ENCODE data around the gene NLRC5. TPM values are rescaled to one million over a fixed set of nuclear protein-coding genes. Genes with fewer than 3 reads are reported as not detected.

NLRC5 gene
- total RNA-seq, 1 donor from 2014 or later, result not detected

DNA sequence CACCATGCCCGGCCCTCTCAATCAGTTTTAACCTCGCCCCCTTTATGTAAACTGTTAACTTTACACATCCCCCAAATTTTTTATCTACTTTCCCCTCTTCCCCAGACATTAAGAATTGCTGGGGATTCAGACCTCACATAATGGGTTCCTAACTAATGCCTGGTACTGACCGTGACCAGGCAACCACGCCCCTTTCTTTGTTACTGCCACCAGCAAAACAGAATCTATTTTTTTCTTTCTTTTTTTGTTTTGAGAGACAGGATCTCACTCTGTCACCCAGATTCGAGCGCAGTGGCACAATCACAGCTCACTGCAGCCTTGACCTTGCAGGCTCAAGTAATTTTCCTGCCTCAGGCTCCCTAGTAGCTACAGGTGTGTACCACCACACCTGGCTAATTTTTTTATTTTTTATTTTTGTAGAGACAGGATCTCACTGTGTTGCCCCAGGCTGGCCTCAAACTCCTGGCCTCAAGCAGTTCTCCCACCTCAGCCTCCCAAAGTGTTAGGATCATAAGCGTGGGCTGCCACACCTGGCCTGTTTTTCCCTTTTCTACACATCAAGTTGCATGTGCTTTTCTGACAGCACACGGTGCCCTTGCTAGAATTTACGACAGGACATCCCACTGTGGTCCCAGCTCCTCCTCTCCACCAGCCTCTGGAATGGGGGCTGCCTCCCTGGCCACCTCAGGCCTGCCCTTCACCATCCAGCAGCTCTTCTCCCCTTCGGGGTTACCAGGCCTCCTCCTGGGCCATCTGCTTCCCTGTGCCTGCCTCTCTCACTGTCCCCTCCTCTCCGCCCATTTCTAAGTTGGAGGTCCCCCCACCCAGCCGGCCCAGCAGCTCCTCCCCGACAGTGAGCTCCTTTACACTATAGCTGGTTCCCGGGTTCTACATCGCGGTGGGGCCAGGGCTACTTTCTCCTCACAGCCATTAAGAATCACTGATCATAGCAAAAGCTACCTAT lies 113.8 kb downstream of the NLRC5 start:
- Histone ChIP-seq H4K20me1 (ENCODE audit: low read depth) (no peaks in the 10 kb centered on the region), H3K27ac (no peak overlapping the region), H3K9ac (no peak overlapping the region), H3K9me3 (ENCODE audit: low read depth) (no peaks in the 10 kb centered on the region), H3K27me3 (no peaks in the 10 kb centered on the region), H3K79me2 (ENCODE audit: low read depth) (no peaks in the 10 kb centered on the region), H3K4me2 (no peak overlapping the region), H3K4me1 (peaks cover 18% of the 10 kb centered on the region), H3F3A (ENCODE audit: low read depth) (no peaks in the 10 kb centered on the region), H3K4me3 (no peak overlapping the region), H3K36me3 (no peaks in the 10 kb centered on the region), H2AFZ (replicated peaks) (no peak overlapping the region)
- H3K27me3 Mint-ChIP-seq (ENCODE audit: insufficient read depth, low read depth), result peaks cover 5% of the 10 kb centered on the region
- H3K27ac Mint-ChIP-seq, result peak overlapping the region; percentile 44
- TF ChIP-seq EZH2 (IDR thresholded peaks at IDR 0.05) (no peak), EZH2phosphoT487 (IDR thresholded peaks at IDR 0.05) (no peak), CTCF (IDR thresholded peaks at IDR 0.05) (no peak)
- DNase-seq (ENCODE audit: low spot score), result no peak
- no peaks in the 10 kb centered on the region for H3K9me3 Mint-ChIP-seq
- no peaks in the 10 kb centered on the region for H3K36me3 Mint-ChIP-seq
- H3K4me1 Mint-ChIP-seq, result peaks cover 43% of the 10 kb centered on the region
- no peak overlapping the region for H3K4me3 Mint-ChIP-seq

DNA sequence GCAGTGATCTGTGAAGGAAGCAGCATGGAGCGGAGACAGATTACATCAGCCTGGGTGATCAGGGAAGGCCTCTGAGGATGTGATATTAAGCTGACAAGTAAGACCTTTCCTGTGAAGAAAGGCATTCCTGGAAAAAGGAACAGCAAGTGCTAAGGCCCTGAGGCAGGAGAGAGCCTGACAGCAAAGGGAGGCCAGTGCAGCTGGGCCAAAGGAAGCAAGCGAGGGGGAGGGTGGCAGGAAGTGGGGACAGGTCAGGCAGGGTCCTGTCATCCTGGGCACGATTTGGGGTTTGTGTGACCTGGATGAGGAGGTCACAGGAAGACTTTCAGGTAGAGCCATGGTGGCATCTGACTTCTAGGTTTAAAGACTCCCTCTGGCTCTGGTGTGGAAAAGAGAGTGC lies 115.3 kb downstream of the NLRC5 start:
- no peaks in the 10 kb centered on the region for H3K27me3 ChIP-seq
- no peaks in the 10 kb centered on the region for H3F3A ChIP-seq (ENCODE audit: low read depth)
- Mint-ChIP-seq H3K9me3 (no peaks in the 10 kb centered on the region), H3K4me3 (no peak overlapping the region), H3K27ac (peak overlapping the region; percentile 21), H3K27me3 (ENCODE audit: insufficient read depth, low read depth) (peaks cover 3% of the 10 kb centered on the region), H3K4me1 (peaks cover 41% of the 10 kb centered on the region), H3K36me3 (no peaks in the 10 kb centered on the region)
- no peak for TF ChIP-seq EZH2 (IDR thresholded peaks at IDR 0.05)
- H4K20me1 ChIP-seq (ENCODE audit: low read depth), result no peaks in the 10 kb centered on the region
- no peak overlapping the region for H2AFZ ChIP-seq (replicated peaks)
- no peak overlapping the region for H3K4me3 ChIP-seq
- H3K36me3 ChIP-seq, result no peaks in the 10 kb centered on the region
- peaks cover 13% of the 10 kb centered on the region for H3K4me1 ChIP-seq
- no peaks in the 10 kb centered on the region for H3K79me2 ChIP-seq (ENCODE audit: low read depth)
- H3K9ac ChIP-seq, result no peak overlapping the region
- H3K27ac ChIP-seq, result no peak overlapping the region
- H3K9me3 ChIP-seq (ENCODE audit: low read depth), result no peaks in the 10 kb centered on the region
- no peak overlapping the region for H3K4me2 ChIP-seq
- DNase-seq (ENCODE audit: low spot score), result no peak

GRCh38 chr16:57105184-57105583 lies 115.8 kb downstream of the NLRC5 start:
- Histone ChIP-seq H3K79me2 (ENCODE audit: low read depth) (no peaks in the 10 kb centered on the region), H3F3A (ENCODE audit: low read depth) (no peaks in the 10 kb centered on the region), H4K20me1 (ENCODE audit: low read depth) (no peaks in the 10 kb centered on the region), H3K4me1 (peaks cover 13% of the 10 kb centered on the region), H3K4me2 (no peak overlapping the region), H2AFZ (replicated peaks) (no peak overlapping the region), H3K9ac (no peak overlapping the region), H3K27me3 (no peaks in the 10 kb centered on the region), H3K36me3 (no peaks in the 10 kb centered on the region), H3K4me3 (no peak overlapping the region), H3K27ac (no peak overlapping the region), H3K9me3 (ENCODE audit: low read depth) (no peaks in the 10 kb centered on the region)
- DNase-seq (ENCODE audit: low spot score), result no peak
- peaks cover 3% of the 10 kb centered on the region for H3K27me3 Mint-ChIP-seq (ENCODE audit: insufficient read depth, low read depth)
- peak overlapping the region; percentile 21 for H3K27ac Mint-ChIP-seq
- H3K4me3 Mint-ChIP-seq, result no peak overlapping the region
- no peak for TF ChIP-seq EZH2phosphoT487 (IDR thresholded peaks at IDR 0.05)
- no peak for TF ChIP-seq EZH2 (IDR thresholded peaks at IDR 0.05)
- TF ChIP-seq CTCF (IDR thresholded peaks at IDR 0.05), result no peak
- peaks cover 44% of the 10 kb centered on the region for H3K4me1 Mint-ChIP-seq
- H3K9me3 Mint-ChIP-seq, result no peaks in the 10 kb centered on the region
- H3K36me3 Mint-ChIP-seq, result no peaks in the 10 kb centered on the region

DNA sequence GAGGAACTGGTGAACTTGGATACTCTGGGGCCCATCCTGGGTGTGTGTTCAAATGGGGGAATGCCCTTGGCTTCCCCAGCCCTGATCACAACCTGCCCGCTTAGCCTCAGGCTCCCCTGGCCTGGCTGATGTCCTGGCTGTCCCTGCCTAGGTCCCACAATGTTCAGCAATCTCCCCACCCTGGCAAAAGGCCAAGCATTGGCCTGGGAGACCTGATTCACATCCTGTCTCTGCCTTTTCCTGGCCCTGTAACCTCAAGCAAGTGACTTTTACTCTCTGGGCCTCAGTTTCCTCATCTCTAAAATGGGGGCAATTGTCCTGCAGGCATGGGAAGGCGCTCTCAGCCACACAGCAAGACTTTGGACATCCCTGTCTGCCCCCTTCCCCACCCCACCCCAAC lies 117.4 kb downstream of the NLRC5 start:
- H3K4me3 Mint-ChIP-seq, result no peak overlapping the region
- no peak overlapping the region for H3K27ac ChIP-seq
- peaks cover 13% of the 10 kb centered on the region for H3K4me1 ChIP-seq
- no peak overlapping the region for H3K9ac ChIP-seq
- H3K4me1 Mint-ChIP-seq, result peaks cover 46% of the 10 kb centered on the region
- peaks cover 2% of the 10 kb centered on the region for H3K27me3 Mint-ChIP-seq (ENCODE audit: insufficient read depth, low read depth)
- no peaks in the 10 kb centered on the region for H4K20me1 ChIP-seq (ENCODE audit: low read depth)
- no peak overlapping the region for H3K27ac Mint-ChIP-seq
- no peak overlapping the region for H3K4me3 ChIP-seq
- H3K36me3 Mint-ChIP-seq, result no peaks in the 10 kb centered on the region
- no peak overlapping the region for H3K4me2 ChIP-seq
- no peaks in the 10 kb centered on the region for H3K9me3 ChIP-seq (ENCODE audit: low read depth)
- H3K79me2 ChIP-seq (ENCODE audit: low read depth), result no peaks in the 10 kb centered on the region
- H3F3A ChIP-seq (ENCODE audit: low read depth), result no peaks in the 10 kb centered on the region
- H3K27me3 ChIP-seq, result no peaks in the 10 kb centered on the region
- H3K9me3 Mint-ChIP-seq, result no peaks in the 10 kb centered on the region
- TF ChIP-seq EZH2phosphoT487 (IDR thresholded peaks at IDR 0.05) (no peak), EZH2 (IDR thresholded peaks at IDR 0.05) (no peak), CTCF (IDR thresholded peaks at IDR 0.05) (no peak)
- no peak overlapping the region for H2AFZ ChIP-seq (replicated peaks)
- no peak for DNase-seq (ENCODE audit: low spot score)
- no peaks in the 10 kb centered on the region for H3K36me3 ChIP-seq

Data from neural progenitor cell (in vitro differentiated cells).